ENCODE results near the gene ST3GAL2.
A peak's percentile ranks its signal among the peaks of the same experiment; 100 is the strongest.
"Not testable (repeated sequence)": the region's sequence is repeated elsewhere in the genome, so short reads cannot be mapped to it uniquely, and the experiment has no call there.

The ST3GAL2 gene

GRCh38 chr16:70421014-70421413 lies 17.9 kb downstream of the ST3GAL2 start:
- DNase-seq: no peak
- in situ Hi-C loops (cut with MboI; ENCODE audit: low pct_unique_long_range_greater_than_20kb, low sequenced_read_pairs): no loop called here

GRCh38 chr16:70419384-70420327 lies 19.2 kb downstream of the ST3GAL2 start:
- DNase-seq: no peak
- in situ Hi-C loops (cut with MboI; ENCODE audit: low pct_unique_long_range_greater_than_20kb, low sequenced_read_pairs): no loop called here

GRCh38 chr16:70418993-70419318 lies 19.9 kb downstream of the ST3GAL2 start:
- DNase-seq: no peak
- in situ Hi-C loops (cut with MboI; ENCODE audit: low pct_unique_long_range_greater_than_20kb, low sequenced_read_pairs): no loop called here

- in situ Hi-C loops (cut with MboI; ENCODE audit: low pct_unique_long_range_greater_than_20kb, low sequenced_read_pairs): no loop called here
- DNase-seq: no peak
These were observed 20.5 kb downstream of the ST3GAL2 start for GRCh38 chr16:70418274-70418992.

- no peak for DNase-seq
These were observed 21.2 kb downstream of the ST3GAL2 start for GRCh38 chr16:70417661-70418060.

GRCh38 chr16:70416748-70417616 lies 21.9 kb downstream of the ST3GAL2 start:
- DNase-seq: no peak
- in situ Hi-C loops (cut with MboI; ENCODE audit: low pct_unique_long_range_greater_than_20kb, low sequenced_read_pairs): no loop called here

More at GRCh38 chr16:70417661-70418060, 21.2 kb downstream of the ST3GAL2 start:
- in situ Hi-C loops (cut with MboI; ENCODE audit: low pct_unique_long_range_greater_than_20kb, low sequenced_read_pairs): no loop called here

- in situ Hi-C loops (cut with MboI; ENCODE audit: low pct_unique_long_range_greater_than_20kb, low sequenced_read_pairs); DNase-seq: not testable (repeated sequence)
These were observed 25.3 kb downstream of the ST3GAL2 start for GRCh38 chr16:70413572-70413971.

- DNase-seq: no peak
- in situ Hi-C loops (cut with MboI; ENCODE audit: low pct_unique_long_range_greater_than_20kb, low sequenced_read_pairs): no loop called here
These were observed 26.5 kb downstream of the ST3GAL2 start for GRCh38 chr16:70412385-70412784.

- DNase-seq: no peak
- in situ Hi-C loops (cut with MboI; ENCODE audit: low pct_unique_long_range_greater_than_20kb, low sequenced_read_pairs): no loop called here
These were observed 28.2 kb downstream of the ST3GAL2 start for GRCh38 chr16:70410734-70411133.

GRCh38 chr16:70407811-70408274 lies 31.1 kb downstream of the ST3GAL2 start:
- in situ Hi-C loops (cut with MboI; ENCODE audit: low pct_unique_long_range_greater_than_20kb, low sequenced_read_pairs): no loop called here
- DNase-seq: no peak

GRCh38 chr16:70406104-70406503 lies 32.8 kb downstream of the ST3GAL2 start:
- in situ Hi-C loops (cut with MboI; ENCODE audit: low pct_unique_long_range_greater_than_20kb, low sequenced_read_pairs); DNase-seq: not testable (repeated sequence)

GRCh38 chr16:70402916-70403659 lies 35.8 kb downstream of the ST3GAL2 start:
- peak; percentile 38 for DNase-seq
- in situ Hi-C loops (cut with MboI; ENCODE audit: low pct_unique_long_range_greater_than_20kb, low sequenced_read_pairs): no loop called here

- in situ Hi-C loops (cut with MboI; ENCODE audit: low pct_unique_long_range_greater_than_20kb, low sequenced_read_pairs): no loop called here
- DNase-seq: no peak
These were observed 38.9 kb downstream of the ST3GAL2 start for GRCh38 chr16:70399951-70400350.

- in situ Hi-C loops (cut with MboI; ENCODE audit: low pct_unique_long_range_greater_than_20kb, low sequenced_read_pairs): no loop called here
- DNase-seq: no peak
These were observed 39.5 kb downstream of the ST3GAL2 start for GRCh38 chr16:70399381-70399780.

GRCh38 chr16:70398177-70398743 lies 40.6 kb downstream of the ST3GAL2 start:
- in situ Hi-C loops (cut with MboI; ENCODE audit: low pct_unique_long_range_greater_than_20kb, low sequenced_read_pairs): no loop called here
- DNase-seq: no peak

GRCh38 chr16:70396246-70396904 lies 42.5 kb downstream of the ST3GAL2 start:
- in situ Hi-C loops (cut with MboI; ENCODE audit: low pct_unique_long_range_greater_than_20kb, low sequenced_read_pairs): no loop called here

GRCh38 chr16:70395345-70395901 lies 43.5 kb downstream of the ST3GAL2 start:
- in situ Hi-C loops (cut with MboI; ENCODE audit: low pct_unique_long_range_greater_than_20kb, low sequenced_read_pairs): no loop called here
- peak; percentile 65 for DNase-seq

More at GRCh38 chr16:70396246-70396904, 42.5 kb downstream of the ST3GAL2 start:
- DNase-seq: no peak
